ENCODE data around the gene TLR10. TPM values are rescaled to one million over a fixed set of nuclear protein-coding genes. Genes with fewer than 3 reads are reported as not detected.

TLR10 gene
- total RNA-seq, 1 donor from 2014 or later: 107 TPM

GRCh38 chr4:38805530-38806145 is 22.8 kb upstream of the TLR10 start:
- DNase-seq (no peak), ATAC-seq (ENCODE audit: low read depth) (peak; percentile 72)
- Mint-ChIP-seq H3K27ac (peak overlapping the region; percentile 93), H3K36me3 (ENCODE audit: low read depth) (peaks cover 47% of the 10 kb centered on the region), H3K4me1 (peaks cover 67% of the 10 kb centered on the region), H3K9me3 (peaks cover 6% of the 10 kb centered on the region), H3K27me3 (no peaks in the 10 kb centered on the region), H3K4me3 (peak overlapping the region; percentile 86)
- TF ChIP-seq CTCF (IDR thresholded peaks at IDR 0.05): no peak
- CTCF ChIA-PET: interaction anchor here (0.6 to 4.8 kb wide), 11 partner anchors 12 to 626 kb away, joined by 3 to 84 read pairs (median 4); partner anchors contain the start of gene TLR10
- intact Hi-C loops (cut with micrococcal nuclease): loop anchor here (1.0 to 10.0 kb wide), 8 partner anchors 11 to 1389 kb away; partner anchors contain the start of genes KLF3, RHOH, TLR6 and TMEM156
- POLR2A ChIA-PET: interaction anchor here (0.5 to 5.1 kb wide), 15 partner anchors 9 to 240 kb away, joined by 3 to 140 read pairs (median 7); partner anchors contain the start of genes TLR10 and TLR6

- peaks cover 68% of the 10 kb centered on the region for H3K4me1 Mint-ChIP-seq
- intact Hi-C loops (cut with micrococcal nuclease): loop anchor here (1.0 to 10.0 kb wide), 12 partner anchors 8 to 1390 kb away; partner anchors contain the start of genes KLF3, RHOH, TLR10 and TLR6
- peak within 1 kb of the TSS; percentile 93 for H3K27ac Mint-ChIP-seq
- CTCF ChIA-PET: interaction anchor here (0.6 to 4.8 kb wide), 18 partner anchors 10 to 626 kb away, joined by 3 to 84 read pairs (median 4); partner anchors contain the start of genes TLR10 and TLR6
- ATAC-seq (ENCODE audit: low read depth) (peak; percentile 45), DNase-seq (no peak)
- H3K36me3 Mint-ChIP-seq (ENCODE audit: low read depth): peaks cover 47% of the 10 kb centered on the region
- peak within 1 kb of the TSS; percentile 86 for H3K4me3 Mint-ChIP-seq
- peaks cover 12% of the 10 kb centered on the region for H3K9me3 Mint-ChIP-seq
- TF ChIP-seq CTCF (IDR thresholded peaks at IDR 0.05): peak; percentile 54
- no peaks in the 10 kb centered on the region for H3K27me3 Mint-ChIP-seq
- POLR2A ChIA-PET: interaction anchor here (0.6 to 5.1 kb wide), 15 partner anchors 10 to 239 kb away, joined by 3 to 140 read pairs (median 16); partner anchors contain the start of genes TLR10 and TLR6
These were observed 22.0 kb upstream of the TLR10 start, which contains the start of gene TLR1 for GRCh38 chr4:38804654-38805295. TLR1 (minus strand) TSS chr4:38804791; CDS start chr4:38798831, 5,960 bp downstream.

- Mint-ChIP-seq H3K27me3 (no peaks in the 10 kb centered on the region), H3K4me1 (peaks cover 67% of the 10 kb centered on the region), H3K9me3 (peaks cover 17% of the 10 kb centered on the region), H3K4me3 (peak overlapping the region; percentile 86), H3K27ac (peak overlapping the region; percentile 93), H3K36me3 (ENCODE audit: low read depth) (peaks cover 54% of the 10 kb centered on the region)
- TF ChIP-seq CTCF (IDR thresholded peaks at IDR 0.05): no peak
- ChIA-PET POLR2A (interaction anchor here (0.8 to 5.1 kb wide), 15 partner anchors 10 to 655 kb away, joined by 3 to 140 read pairs (median 13); partner anchors contain the start of genes LIAS, RPL9, TLR10 and TLR6), CTCF (interaction anchor here (0.8 to 4.8 kb wide), 11 partner anchors 9 to 138 kb away, joined by 3 to 84 read pairs (median 12); partner anchors contain the start of genes TLR10 and TLR6)
- intact Hi-C loops (cut with micrococcal nuclease): loop anchor here (1.0 to 10.0 kb wide), 7 partner anchors 8 to 1391 kb away; partner anchors contain the start of genes KLF3, RHOH and TLR10
- DNase-seq (no peak), ATAC-seq (ENCODE audit: low read depth) (peak; percentile 47)
These were observed 21.3 kb upstream of the TLR10 start for GRCh38 chr4:38803833-38804653.

GRCh38 chr4:38802561-38803355 is 20.0 kb upstream of the TLR10 start:
- CTCF ChIA-PET: interaction anchor here (1.9 to 4.8 kb wide), 5 partner anchors 8 to 59 kb away, joined by 8 to 84 read pairs (median 22); partner anchors contain the start of gene TLR10
- H3K27ac Mint-ChIP-seq: peak overlapping the region; percentile 93

More at GRCh38 chr4:38802561-38803355, 20.0 kb upstream of the TLR10 start:
- Mint-ChIP-seq H3K4me1 (peaks cover 67% of the 10 kb centered on the region), H3K9me3 (peaks cover 18% of the 10 kb centered on the region), H3K4me3 (peak overlapping the region; percentile 86), H3K27me3 (no peaks in the 10 kb centered on the region), H3K36me3 (ENCODE audit: low read depth) (peaks cover 67% of the 10 kb centered on the region)
- DNase-seq (no peak), ATAC-seq (ENCODE audit: low read depth) (no peak)
- POLR2A ChIA-PET: interaction anchor here (0.9 to 5.1 kb wide), 9 partner anchors 9 to 656 kb away, joined by 3 to 140 read pairs (median 34); partner anchors contain the start of genes LIAS, RPL9, TLR10 and TLR6
- intact Hi-C loops (cut with micrococcal nuclease): loop anchor here (10.0 kb wide), 1 partner anchor 1392 kb away; the partner anchor contains the start of gene RHOH
- no peak for TF ChIP-seq CTCF (IDR thresholded peaks at IDR 0.05)
